ENCODE data around the gene THY1. TPM values are rescaled to one million over a fixed set of nuclear protein-coding genes. Genes with fewer than 3 reads are reported as not detected.

Gene THY1
- total RNA-seq, 1 donor from 2014 or later, result 0.62 TPM

- Mint-ChIP-seq H3K4me3 (ENCODE audit: low read depth) (no peak overlapping the region), H3K4me1 (ENCODE audit: low read depth) (no peaks in the 10 kb centered on the region), H3K27ac (no peak overlapping the region), H3K27me3 (no peaks in the 10 kb centered on the region), H3K9me3 (ENCODE audit: low read depth) (no peaks in the 10 kb centered on the region), H3K36me3 (ENCODE audit: insufficient read depth) (no peaks in the 10 kb centered on the region)
- TF ChIP-seq, protein P1, sequence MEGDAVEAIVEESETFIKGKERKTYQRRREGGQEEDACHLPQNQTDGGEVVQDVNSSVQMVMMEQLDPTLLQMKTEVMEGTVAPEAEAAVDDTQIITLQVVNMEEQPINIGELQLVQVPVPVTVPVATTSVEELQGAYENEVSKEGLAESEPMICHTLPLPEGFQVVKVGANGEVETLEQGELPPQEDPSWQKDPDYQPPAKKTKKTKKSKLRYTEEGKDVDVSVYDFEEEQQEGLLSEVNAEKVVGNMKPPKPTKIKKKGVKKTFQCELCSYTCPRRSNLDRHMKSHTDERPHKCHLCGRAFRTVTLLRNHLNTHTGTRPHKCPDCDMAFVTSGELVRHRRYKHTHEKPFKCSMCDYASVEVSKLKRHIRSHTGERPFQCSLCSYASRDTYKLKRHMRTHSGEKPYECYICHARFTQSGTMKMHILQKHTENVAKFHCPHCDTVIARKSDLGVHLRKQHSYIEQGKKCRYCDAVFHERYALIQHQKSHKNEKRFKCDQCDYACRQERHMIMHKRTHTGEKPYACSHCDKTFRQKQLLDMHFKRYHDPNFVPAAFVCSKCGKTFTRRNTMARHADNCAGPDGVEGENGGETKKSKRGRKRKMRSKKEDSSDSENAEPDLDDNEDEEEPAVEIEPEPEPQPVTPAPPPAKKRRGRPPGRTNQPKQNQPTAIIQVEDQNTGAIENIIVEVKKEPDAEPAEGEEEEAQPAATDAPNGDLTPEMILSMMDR (IDR thresholded peaks at IDR 0.05; ENCODE audit: unreplicated experiment), result no peak
- no peak for DNase-seq (ENCODE audit: low spot score, unreplicated experiment)
Measured at GRCh38 chr11:119446871-119447663, 24.1 kb upstream of the THY1 start.

- Mint-ChIP-seq H3K27ac (no peak overlapping the region), H3K27me3 (no peaks in the 10 kb centered on the region), H3K36me3 (ENCODE audit: insufficient read depth) (no peaks in the 10 kb centered on the region), H3K9me3 (ENCODE audit: low read depth) (no peaks in the 10 kb centered on the region), H3K4me3 (ENCODE audit: low read depth) (no peak overlapping the region), H3K4me1 (ENCODE audit: low read depth) (no peaks in the 10 kb centered on the region)
- TF ChIP-seq, protein P1 (IDR thresholded peaks at IDR 0.05; ENCODE audit: unreplicated experiment), result no peak
- DNase-seq (ENCODE audit: low spot score, unreplicated experiment), result no peak
Measured at GRCh38 chr11:119446434-119446833, 23.5 kb upstream of the THY1 start.

DNA sequence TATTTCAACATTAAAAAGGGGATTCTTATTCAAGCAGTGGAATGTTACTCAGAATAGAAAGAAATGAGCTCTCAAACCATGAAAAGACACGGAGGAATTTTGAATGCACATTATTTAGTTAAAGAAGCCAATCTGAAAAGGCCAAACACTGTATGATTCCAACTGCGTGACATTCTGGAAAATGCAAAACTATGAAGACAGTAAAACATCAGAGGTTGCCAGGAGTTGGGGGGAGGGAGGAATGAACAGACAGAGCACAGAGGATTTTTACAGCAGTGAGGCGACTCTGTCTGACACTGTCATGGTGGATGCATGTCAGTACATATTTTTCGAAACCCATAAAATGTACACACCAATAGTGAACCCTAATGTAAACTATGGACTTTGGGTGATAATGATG is 22.9 kb upstream of the THY1 start:
- no peak overlapping the region for H3K27ac Mint-ChIP-seq
- H3K4me1 Mint-ChIP-seq (ENCODE audit: low read depth), result no peaks in the 10 kb centered on the region
- H3K36me3 Mint-ChIP-seq (ENCODE audit: insufficient read depth), result no peaks in the 10 kb centered on the region
- no peaks in the 10 kb centered on the region for H3K27me3 Mint-ChIP-seq
- TF ChIP-seq, protein P1 (IDR thresholded peaks at IDR 0.05; ENCODE audit: unreplicated experiment), result no peak
- H3K4me3 Mint-ChIP-seq (ENCODE audit: low read depth), result no peak overlapping the region
- H3K9me3 Mint-ChIP-seq (ENCODE audit: low read depth), result no peaks in the 10 kb centered on the region
- no peak for DNase-seq (ENCODE audit: low spot score, unreplicated experiment)

- Mint-ChIP-seq H3K27ac (no peak overlapping the region), H3K4me1 (ENCODE audit: low read depth) (no peaks in the 10 kb centered on the region), H3K9me3 (ENCODE audit: low read depth) (no peaks in the 10 kb centered on the region), H3K4me3 (ENCODE audit: low read depth) (no peak overlapping the region), H3K36me3 (ENCODE audit: insufficient read depth) (no peaks in the 10 kb centered on the region), H3K27me3 (no peaks in the 10 kb centered on the region)
- DNase-seq (ENCODE audit: low spot score, unreplicated experiment), result no peak
- TF ChIP-seq, protein P1 (IDR thresholded peaks at IDR 0.05; ENCODE audit: unreplicated experiment), result no peak
Measured at GRCh38 chr11:119445379-119445778, 22.4 kb upstream of the THY1 start.

GRCh38 chr11:119441898-119442243 is 18.9 kb upstream of the THY1 start:
- H3K4me1 Mint-ChIP-seq (ENCODE audit: low read depth), result no peaks in the 10 kb centered on the region
- H3K27ac Mint-ChIP-seq, result no peak overlapping the region
- DNase-seq (ENCODE audit: low spot score, unreplicated experiment), result no peak
- H3K27me3 Mint-ChIP-seq, result no peaks in the 10 kb centered on the region
- H3K9me3 Mint-ChIP-seq (ENCODE audit: low read depth), result no peaks in the 10 kb centered on the region
- TF ChIP-seq, protein P1 (IDR thresholded peaks at IDR 0.05; ENCODE audit: unreplicated experiment), result no peak
- no peaks in the 10 kb centered on the region for H3K36me3 Mint-ChIP-seq (ENCODE audit: insufficient read depth)
- no peak overlapping the region for H3K4me3 Mint-ChIP-seq (ENCODE audit: low read depth)
